ENCODE results near the gene TRIM39.

TRIM39 gene

DNA sequence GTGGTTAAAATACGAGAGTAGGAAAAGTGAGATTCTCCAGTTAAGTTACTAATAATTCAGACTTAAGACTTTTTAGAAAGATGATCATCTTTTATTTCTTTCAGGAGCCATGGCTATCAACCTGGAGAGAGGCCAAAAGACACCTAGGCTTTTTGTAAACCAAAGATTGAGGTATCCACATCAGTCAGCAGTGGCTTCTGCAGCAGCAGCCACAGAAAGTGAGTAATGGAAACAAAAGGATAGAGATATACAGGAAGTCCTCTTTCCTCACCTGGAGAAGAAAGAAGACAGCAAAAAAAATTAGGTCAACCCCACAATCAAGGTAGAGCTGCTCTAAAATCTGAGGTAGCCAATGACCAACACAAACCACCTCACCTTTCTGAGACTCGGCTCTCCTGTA, 22.7 kb upstream of the TRIM39 start:
- Histone ChIP-seq H3K27me3 (replicated peaks) (no peaks in the 10 kb centered on the region), H3K4me3 (ENCODE audit: low read depth, low read length) (no peak overlapping the region), H3K36me3 (replicated peaks) (no peaks in the 10 kb centered on the region), H3K27ac (no peak overlapping the region)
- no peak for TF ChIP-seq CTCF (IDR thresholded peaks at IDR 0.05; ENCODE audit: low read depth, low read length, missing control alignments)
- DNase-seq, result no peak
- in situ Hi-C loops (cut with HindIII; ENCODE audit: low pct_ligation_motif_present, low sequenced_read_pairs), result no loop called here

GRCh38 chr6:30311101-30311500, 15.6 kb upstream of the TRIM39 start:
- Histone ChIP-seq H3K27me3 (replicated peaks) (no peaks in the 10 kb centered on the region), H3K27ac (no peak overlapping the region), H3K4me3 (ENCODE audit: low read depth, low read length) (no peak overlapping the region), H3K36me3 (replicated peaks) (peaks cover 16% of the 10 kb centered on the region)
- no peak for DNase-seq
- in situ Hi-C loops (cut with HindIII; ENCODE audit: low pct_ligation_motif_present, low sequenced_read_pairs), result no loop called here
- no peak for TF ChIP-seq CTCF (IDR thresholded peaks at IDR 0.05; ENCODE audit: low read depth, low read length, missing control alignments)

DNA sequence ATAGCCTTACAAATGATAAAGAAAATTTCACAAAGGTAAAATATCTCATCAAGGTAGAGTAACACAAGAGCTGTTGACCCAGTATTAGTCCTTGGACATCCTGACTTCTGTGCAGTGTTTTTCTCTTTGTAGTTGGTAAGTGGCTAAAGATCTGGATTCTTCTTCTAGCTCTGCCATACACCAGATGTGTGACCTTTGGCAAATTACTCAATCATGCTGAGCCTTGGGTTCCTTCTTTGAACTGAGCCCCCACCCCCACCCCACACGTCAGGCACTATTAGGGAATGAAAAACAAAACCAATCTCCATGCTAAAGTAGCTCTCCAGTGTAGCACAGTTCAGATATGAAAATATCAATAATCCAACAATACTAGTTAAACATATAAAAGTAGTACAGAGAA, 15.1 kb upstream of the TRIM39 start:
- TF ChIP-seq CTCF (IDR thresholded peaks at IDR 0.05; ENCODE audit: low read depth, low read length, missing control alignments), result no peak
- in situ Hi-C loops (cut with HindIII; ENCODE audit: low pct_ligation_motif_present, low sequenced_read_pairs), result no loop called here
- Histone ChIP-seq H3K4me3 (ENCODE audit: low read depth, low read length) (no peak overlapping the region), H3K36me3 (replicated peaks) (peaks cover 16% of the 10 kb centered on the region), H3K27me3 (replicated peaks) (no peaks in the 10 kb centered on the region), H3K27ac (no peak overlapping the region)
- no peak for DNase-seq

GRCh38 chr6:30312266-30312665, 14.5 kb upstream of the TRIM39 start:
- Histone ChIP-seq H3K27ac (no peak overlapping the region), H3K4me3 (ENCODE audit: low read depth, low read length) (no peak overlapping the region), H3K27me3 (replicated peaks) (no peaks in the 10 kb centered on the region), H3K36me3 (replicated peaks) (peaks cover 16% of the 10 kb centered on the region)
- in situ Hi-C loops (cut with HindIII; ENCODE audit: low pct_ligation_motif_present, low sequenced_read_pairs), result no loop called here
- DNase-seq, result no peak
- TF ChIP-seq CTCF (IDR thresholded peaks at IDR 0.05; ENCODE audit: low read depth, low read length, missing control alignments), result no peak

GRCh38 chr6:30312676-30313321, 13.9 kb upstream of the TRIM39 start:
- Histone ChIP-seq H3K27me3 (replicated peaks) (no peaks in the 10 kb centered on the region), H3K36me3 (replicated peaks) (peaks cover 16% of the 10 kb centered on the region), H3K27ac (no peak overlapping the region), H3K4me3 (ENCODE audit: low read depth, low read length) (no peak overlapping the region)
- TF ChIP-seq CTCF (IDR thresholded peaks at IDR 0.05; ENCODE audit: low read depth, low read length, missing control alignments), result no peak
- no peak for DNase-seq
- in situ Hi-C loops (cut with HindIII; ENCODE audit: low pct_ligation_motif_present, low sequenced_read_pairs), result no loop called here

DNA sequence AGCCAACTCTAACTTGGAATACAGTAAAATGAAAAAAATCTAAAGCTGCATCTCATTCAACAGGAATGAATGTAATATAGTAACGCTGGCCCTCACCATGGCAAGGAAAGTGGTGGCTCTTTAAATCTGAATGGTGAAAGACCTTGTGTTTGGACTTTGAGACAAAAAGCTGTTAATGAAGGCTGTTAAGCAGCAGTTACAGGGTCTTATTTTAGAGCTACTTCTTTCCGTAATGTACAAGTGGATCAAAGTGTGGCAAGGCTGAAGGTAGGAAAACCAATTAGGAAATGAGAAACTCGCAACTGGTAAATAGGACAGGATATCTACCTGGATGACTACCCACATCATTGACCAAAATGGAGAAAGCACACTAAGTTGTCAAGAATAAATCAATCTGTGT, 11.6 kb upstream of the TRIM39 start:
- Histone ChIP-seq H3K36me3 (replicated peaks) (peaks cover 19% of the 10 kb centered on the region), H3K4me3 (ENCODE audit: low read depth, low read length) (no peak overlapping the region), H3K27ac (no peak overlapping the region), H3K27me3 (replicated peaks) (no peaks in the 10 kb centered on the region)
- no peak for DNase-seq
- in situ Hi-C loops (cut with HindIII; ENCODE audit: low pct_ligation_motif_present, low sequenced_read_pairs), result no loop called here
- TF ChIP-seq CTCF (IDR thresholded peaks at IDR 0.05; ENCODE audit: low read depth, low read length, missing control alignments), result no peak

Data from brain microvascular endothelial cell (primary cell).